NCI-H748 (cell line): Measurements from ENCODE around the gene HMCN1.
A peak's percentile ranks its signal among the peaks of the same experiment; 100 is the strongest.

Source experiments
- DNase-seq: peaks from one replicate; lab custom pipeline; 2025; ENCODE audit not compliant: unreplicated experiment; lab: John Stamatoyannopoulos, UW

Gene HMCN1

DNA sequence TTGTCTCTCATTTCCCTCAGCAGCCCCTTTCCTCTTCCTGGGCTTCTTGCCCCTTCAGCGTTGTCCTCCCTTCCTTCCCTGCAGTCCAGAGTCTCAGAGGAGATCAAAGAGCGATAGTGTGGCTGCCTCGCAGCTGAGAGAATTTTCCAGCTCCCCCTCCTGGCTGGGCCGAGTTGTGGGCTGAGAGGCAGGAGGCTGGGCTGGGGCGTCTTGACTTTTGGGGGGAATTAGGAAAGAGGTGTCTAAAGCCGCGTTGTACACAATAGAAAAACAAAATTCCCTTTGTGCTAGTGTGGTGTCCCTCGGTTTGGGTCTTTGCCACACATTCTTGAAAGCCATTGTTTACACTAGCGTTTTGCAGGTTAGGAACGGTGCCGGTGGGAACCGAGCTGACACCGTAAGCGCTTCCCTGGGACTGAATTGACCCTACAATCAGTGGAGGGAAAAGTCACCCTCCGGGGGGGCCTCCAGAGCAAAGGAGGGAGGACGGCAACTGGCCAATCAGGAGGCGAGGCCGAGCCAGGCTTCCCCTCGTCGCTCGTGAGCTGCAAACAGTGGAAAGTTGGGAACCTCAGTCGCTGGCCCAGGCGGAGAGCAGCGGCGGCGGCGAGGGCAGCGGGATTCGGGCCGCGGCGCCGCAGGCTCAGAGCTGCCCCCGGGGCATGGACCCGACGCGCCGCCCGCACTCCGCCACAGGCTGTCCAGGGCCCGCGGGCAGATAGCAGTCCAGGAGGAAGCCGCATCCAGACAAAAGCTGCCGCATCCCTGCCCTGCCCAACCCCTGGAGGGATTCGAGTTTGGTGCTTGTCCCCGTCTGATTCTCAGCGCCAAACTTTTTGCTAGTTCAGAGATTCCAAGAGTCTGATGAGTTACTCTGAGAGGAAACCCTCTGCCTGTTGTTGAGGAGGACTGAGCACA is at the start of gene HMCN1:
Gene HMCN1, plus strand, starts transcription at position 574 of the 918 bp plus-strand sequence. CDS start 389 bp downstream, outside the sequence.
- peak; percentile 46 for DNase-seq

DNA sequence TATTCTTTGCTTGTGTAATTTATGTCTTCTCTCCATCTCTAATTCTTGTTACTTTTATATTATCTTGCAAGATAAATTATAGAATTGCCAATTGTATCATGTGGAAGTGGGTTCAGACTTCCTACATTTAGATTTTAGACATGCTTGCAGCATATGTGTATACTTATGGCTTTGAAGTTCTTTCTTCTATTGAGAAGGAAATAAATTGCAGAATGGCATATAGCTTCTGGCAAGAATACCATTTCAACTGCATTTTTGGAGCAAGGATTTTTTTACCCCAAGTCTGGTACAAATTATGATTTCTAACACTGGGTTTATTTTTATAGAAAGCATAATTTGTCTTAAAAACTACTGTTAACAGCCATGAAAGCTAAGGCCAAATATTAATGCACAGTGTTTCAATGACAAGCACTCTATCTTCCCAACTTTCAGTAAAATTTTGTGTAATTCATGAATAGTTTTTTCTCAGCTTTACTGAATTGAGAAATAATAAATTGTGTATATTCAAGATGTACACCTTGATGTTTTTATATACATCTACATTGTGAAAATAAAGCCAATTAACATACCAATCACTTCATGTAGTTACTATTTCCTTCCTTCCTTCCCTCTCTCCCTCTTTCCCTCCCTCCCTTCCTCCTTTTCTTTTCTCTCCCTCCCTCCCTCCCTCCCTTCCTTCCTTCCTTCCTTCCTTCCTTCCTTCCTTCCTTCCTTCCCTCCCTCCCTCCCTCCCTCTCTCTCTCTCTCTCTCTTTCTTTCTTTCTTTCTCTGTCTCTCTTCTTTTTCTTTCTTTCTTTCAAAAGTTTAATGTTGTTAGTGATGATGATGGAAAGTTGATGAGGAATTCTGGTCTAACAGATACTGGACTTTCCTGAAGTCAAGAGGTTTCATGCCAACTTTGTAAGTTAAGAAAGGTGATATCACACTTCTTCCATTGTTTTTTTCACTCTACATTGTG is 47.1 kb upstream of the HMCN1 start:
- no peak for DNase-seq

DNA sequence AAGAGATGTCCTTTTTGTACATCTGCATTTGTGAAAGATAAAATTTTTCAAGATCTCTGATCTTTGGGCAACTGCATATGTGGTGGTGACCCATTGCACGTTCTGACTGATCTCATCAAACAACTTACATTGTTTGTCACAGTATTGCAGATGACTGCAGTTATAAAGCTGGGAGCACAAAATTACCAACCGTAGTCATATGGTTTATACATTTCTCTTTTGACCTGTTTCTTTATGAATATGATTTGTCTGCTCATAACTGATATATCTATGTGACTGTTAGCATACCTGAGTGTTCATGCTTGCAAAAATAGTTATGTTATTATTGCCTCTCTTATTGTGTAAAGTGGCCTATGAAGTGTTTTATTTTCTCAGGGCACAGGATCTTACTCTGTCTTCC is 43.7 kb upstream of the HMCN1 start:
- no peak for DNase-seq

DNA sequence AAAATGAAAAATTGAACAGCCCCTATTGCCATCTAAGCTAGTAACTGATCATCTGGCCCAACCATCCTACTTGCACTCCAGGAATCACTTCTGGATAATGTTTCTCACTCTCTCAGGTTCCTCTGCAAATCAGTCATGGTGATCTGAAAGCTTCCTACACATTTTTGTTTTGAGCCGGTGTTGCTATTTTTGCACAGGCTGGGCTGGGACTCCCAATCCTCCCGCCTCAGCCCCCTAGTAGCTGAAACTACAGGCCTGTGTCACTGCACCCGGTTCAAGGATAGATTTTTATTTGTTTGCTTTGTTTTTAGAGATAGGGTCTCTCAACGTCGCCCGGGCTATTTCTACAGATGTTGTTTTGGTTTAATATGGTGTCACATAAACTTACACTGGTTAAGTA is 40.5 kb upstream of the HMCN1 start:
- no peak for DNase-seq

DNA sequence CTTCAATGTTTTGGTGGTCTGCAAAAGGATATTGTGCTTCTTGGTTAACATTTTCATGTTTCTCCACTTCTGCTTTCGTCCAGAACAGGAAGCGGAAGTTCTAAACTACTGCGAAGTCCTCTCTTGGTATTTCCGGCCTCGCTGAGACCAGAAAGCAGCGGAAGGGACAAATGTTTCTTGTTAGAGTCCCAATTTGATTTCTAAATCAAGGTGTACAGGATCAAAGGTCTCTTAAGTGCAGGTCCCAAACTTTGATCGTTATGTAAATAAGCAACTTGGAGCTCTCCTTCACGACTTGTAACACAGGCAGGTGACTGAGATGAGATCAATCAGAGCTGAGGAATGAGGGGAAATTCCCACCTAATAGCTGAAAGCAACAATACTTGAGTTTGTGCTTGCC is 40.1 kb upstream of the HMCN1 start:
- no peak for DNase-seq

DNA sequence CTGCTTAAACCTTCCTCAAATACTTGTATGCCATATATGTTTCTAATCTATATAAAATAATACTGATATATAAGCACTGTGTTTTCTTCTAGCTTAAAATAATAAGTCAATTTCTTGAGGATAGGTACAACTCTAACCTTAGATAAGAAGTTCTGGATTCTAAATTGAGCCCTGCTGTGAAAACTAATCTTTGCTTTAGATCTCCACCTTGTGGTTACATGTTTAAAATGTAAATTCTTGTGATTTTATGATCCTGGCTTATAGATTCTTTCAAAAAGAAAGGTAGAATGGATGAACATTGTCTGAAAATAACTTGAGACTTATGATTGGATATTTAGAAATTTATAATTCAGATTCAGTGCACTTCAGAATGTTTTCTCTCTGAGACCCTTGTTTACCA is 38.9 kb upstream of the HMCN1 start:
- no peak for DNase-seq

DNA sequence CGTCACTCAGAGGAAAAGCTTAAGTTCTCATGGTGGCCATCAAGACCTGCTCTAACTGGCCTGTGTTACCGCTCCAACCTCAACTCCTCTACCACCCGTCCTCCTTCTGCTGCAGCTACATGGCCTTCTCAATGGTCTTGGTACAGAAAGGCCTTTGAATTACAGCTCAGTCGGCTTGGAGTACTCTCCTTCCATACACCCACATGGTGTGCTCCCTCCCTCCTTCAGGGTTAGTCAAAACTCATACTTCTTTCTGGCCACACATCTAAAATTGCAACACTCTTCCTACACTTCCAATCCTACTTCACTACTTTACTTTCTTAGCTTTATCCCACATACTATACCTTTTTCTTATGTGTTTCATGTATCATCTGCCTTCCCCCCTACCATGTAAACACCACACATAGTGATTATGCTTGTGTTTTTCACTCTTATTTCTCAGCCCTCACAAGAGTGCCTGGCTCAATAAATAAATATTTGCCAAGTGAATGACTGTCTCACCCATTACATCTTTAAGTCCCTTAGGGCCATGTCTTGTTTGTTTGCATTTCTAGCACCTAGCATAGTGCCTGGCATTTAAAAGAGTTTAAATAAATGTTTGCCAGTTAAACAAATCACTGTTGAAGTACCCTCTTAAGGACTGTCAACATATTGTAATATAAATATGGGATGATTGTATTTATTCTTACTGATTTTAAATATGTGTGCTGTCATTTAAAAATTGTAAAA is 37.6 kb upstream of the HMCN1 start:
- peak; percentile 83 for DNase-seq

DNA sequence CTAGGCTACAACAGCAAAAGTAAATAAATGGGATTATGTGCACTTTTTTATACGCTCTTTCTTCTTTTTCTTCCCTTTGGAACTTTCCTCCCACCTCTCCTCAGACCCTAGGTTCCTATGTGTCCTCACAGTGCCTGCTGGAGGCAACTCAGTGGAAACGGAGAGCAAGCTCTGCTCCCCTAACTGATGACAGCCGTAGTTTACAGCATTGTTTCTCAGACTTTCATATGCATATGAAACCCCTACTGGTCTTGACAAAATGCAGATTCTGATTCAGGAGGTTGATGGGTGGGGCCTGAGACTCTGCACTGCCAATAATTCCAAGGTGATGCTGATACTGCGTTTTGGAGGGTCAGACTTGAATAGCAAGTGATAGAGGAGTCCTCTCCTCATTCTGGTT is 34.3 kb upstream of the HMCN1 start:
- no peak for DNase-seq

DNA sequence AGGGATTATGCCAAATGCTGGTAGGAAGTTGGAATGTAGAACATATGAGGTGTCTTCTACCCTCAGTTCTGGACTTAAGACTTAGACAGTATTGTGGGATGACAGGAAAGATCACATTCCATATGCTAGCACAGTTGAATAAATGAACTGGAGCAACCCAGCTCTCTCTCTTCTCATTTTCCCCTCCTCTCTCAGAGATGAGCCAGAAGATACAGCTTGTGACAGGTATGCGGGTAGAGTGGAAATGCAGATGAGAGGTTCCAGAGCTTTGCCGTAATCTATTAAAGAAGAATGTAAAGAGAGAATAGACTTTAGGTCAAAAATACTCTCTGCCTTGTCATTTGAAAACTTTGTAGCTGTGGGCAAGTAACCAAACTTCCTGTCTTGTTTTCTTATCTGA is 32.5 kb upstream of the HMCN1 start:
- no peak for DNase-seq

DNA sequence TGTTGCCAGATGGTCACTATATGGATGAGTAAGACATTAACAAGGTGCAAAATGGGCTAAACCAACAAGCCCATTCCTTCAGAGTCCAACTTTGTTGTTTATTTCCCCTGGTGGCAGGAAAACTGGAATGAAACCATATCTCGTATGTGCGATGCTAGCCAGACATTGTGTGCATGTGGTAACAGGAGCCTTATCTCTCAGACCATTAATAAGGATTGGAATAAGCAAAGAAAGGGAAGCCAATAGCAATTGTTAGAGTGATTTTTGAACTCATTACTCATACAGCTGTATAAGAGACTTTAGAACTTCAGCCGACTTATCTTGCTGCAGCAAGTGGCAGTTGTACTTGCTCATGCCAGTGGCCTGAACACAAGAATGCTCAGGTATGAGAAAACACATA is 30.0 kb upstream of the HMCN1 start:
- DNase-seq, result no peak

DNA sequence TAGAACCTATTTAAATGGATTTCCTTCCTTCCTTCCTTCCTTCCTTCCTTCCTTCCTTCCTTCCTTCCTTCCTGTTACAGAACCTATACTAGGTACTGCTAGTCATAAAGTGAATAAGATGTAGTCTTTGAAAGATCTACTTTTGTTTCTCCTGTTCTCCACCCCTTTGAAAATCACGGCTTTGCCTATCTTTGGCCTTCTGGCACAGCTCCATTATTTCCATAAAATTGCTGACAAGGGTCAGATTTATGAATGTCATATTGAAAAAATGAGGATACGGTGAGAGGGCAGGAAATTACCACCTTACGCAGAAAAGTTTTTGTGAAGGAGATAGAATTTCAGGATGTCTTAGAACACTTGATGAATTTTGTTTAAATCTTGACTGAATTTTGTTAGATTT is 18.1 kb upstream of the HMCN1 start:
- no peak for DNase-seq

DNA sequence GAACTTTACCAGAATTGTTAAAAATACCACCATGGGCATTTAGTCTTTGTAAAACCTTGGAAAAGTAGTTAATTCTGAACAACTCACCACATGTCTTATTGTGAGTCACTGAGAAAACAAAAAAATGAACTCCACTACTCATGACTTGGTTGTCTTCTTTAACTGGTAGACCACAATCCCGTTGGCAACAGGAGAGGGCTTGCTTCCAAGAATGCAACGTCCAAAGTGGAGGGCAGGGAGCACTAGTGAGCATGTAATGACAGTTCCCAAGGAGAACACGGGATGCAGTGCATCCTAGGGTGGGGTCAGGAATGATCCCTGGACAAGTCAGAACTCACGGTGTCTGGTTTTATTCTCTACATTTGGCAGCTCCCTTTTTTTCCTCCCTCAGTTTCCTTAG is 15.2 kb upstream of the HMCN1 start:
- DNase-seq, result peak; percentile 13

DNA sequence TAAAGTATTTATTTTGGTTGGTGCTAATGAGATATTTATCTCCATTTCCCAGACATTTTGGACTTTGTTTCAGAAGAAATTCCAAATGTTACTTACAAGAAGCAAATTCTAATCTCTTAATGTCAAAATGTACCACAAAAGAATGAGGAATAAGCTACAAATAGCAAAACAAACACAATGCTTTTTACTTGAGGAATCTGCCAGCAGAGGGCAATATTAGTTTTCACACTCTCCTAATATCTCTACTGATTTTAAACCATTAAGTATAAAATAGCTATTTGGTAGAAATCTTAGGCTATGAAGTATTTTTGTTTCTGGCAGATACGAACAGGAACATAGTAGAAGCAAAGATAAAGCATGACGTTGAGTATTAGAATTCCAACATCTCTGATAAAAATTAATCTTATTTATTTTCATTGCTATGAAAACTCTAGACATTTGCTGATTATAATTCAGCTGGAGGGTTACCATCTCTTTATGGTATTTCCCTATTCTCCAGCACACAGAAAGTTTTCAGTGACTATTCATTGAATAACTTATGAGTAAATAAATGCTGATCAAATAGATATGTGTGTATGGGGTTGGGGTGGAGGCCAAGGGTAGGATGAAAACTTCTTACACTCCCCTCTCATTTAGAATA is 13.4 kb upstream of the HMCN1 start:
- DNase-seq, result no peak

DNA sequence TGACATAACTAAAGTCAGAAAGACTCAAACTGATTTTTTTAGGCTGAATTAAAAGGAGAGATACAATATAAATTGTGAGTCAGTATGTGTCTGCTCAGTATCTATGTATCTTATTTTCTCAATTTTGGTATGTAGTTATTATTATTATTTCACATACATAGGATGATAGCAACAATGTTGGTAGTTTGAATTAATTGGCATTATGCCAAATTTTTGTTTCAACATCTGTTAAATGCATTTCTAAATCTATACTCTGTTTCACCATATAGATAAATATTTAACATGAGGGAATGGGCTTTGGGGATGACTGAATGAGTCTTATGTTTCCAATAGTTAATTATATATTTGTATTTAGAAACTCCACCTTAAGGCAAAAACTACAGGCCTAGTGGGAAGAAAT is 12.6 kb upstream of the HMCN1 start:
- no peak for DNase-seq

DNA sequence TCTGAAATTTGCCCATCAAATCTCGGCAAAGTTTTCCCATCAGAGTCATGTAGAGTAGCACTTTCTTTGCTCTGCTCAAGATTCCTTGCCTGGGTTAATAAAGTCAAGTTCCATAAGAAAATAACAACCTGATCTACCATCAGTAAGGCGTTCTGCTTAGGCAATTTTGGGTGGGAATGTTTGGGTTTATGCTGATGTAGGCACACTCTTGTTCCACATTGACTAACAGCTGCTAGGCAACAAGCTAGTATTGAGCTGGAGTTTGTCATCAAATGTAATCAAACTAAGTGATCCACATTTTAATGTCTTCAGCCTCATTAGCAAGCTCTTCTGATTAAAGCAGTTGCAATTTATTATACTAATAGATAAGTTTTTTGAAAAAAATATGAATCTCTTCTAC is 12.1 kb upstream of the HMCN1 start:
- DNase-seq, result peak; percentile 6

DNA sequence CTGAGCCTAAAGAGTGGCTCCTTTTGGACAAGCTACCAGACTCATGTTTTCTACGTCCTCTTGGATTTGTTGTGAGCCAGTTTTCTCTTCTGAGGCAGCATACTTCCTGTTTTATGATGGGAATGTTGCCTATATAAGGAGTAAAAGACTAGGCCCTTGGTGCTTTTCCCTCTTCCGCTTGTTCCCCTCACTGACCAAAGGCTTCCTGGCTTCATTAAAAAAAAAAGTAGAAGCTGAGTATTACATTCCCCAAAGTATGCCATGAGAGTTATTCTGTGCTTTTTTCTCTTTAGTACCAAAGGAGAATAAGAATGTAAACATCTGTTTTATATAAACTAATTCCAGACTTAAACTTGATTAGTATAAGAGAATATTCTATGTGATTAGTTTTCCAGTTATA is 6.5 kb upstream of the HMCN1 start:
- no peak for DNase-seq

DNA sequence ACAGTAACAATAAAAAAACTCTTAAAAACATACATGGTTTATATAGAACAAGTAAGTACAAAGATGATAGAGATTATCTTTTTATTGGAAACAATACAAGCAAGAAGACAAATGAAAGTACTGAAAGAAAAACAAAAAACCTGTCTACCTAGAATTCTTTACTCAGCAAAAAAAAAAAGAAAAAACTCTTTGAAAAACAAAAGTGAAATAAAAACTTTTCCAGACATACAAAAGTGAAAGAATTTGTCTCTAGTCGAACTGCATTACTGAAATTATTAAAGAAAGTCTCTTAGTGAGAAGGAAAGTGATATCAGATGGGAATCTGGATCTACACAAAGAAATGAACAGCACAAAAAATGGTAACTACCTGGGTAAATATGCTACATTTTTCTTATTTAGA is 2.7 kb upstream of the HMCN1 start:
- no peak for DNase-seq

DNA sequence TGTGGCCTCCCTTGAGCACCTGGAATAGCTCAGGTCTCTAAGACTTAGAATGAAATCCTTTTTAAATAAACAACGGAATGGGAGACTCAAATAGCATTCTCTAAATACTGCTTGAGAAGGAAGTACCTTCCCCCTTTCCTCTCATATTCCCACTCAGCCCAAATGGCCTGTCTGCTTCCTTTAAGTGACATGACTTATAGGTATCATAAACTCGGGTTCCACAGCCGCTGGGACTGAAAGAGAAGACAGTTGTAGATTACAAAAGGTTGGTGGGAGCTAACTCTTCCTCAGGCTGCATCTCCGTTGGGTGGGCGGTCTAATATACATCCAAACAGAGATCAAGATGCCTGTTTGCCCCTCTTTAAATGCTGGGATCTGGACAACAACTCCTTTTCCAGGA is 1.2 kb upstream of the HMCN1 start:
- DNase-seq, result no peak

DNA sequence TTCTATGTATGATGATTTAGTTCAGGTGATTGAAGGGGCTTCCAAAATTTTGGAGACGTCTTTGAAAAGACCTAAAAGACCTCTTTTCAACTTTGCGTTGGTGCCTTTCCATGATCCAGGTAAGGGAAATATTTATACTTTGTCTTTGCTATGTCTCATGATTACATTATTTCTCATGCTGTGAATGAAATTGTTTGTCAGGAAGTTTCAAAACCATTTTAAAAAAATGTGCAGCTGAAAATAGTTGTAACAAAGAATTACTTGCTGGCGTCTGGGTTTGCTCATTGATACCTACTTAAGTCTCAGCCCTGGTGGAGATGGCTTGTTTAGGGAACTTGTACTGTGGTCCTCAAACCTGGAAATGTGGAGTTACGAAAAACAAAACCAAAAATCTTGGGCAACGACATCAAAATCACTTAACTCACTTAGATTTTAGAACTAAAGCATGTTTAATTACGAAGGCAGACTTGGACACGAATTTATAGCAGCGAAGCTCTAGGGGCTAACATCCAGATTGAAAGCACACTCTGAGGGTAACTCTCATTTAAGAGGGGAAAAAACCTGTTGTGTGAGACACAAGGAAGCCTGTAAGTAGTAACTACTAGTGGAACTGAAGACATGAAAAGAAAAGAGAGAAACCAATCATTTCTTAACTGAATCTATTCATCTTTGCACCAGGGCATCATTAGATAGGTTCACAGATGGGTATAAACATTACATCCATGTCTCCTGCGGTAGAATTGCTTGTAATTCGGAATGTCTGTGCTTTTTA is 924 bp downstream of the HMCN1 start:
- DNase-seq, result no peak

DNA sequence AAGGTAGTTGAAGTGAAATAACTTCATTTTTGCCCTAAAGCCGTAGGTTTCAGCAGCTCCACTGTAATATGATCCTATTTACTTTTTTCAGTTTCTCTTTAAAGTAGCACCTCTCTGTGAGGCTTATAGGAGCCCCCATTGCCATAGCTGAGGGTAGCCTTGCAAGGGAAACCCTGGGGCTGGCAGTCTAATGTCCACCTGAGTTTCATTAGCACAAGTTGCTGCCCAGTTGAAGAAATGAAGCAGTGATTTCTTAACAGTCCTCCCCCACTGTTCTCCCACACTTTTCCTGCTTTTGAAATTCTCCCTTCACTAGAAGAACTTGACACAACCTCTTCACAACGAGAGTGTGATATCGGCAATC is 1.5 kb downstream of the HMCN1 start:
- DNase-seq, result no peak
